CD1c-positive myeloid dendritic cell (primary cell): ENCODE data around the gene XAGE2.

Source experiments
- DNase-seq: peaks from one replicate; pipeline ENCODE4 v3.0.0-alpha.2; 2016; ENCODE audit errors: extremely low spot score

Gene XAGE2

DNA sequence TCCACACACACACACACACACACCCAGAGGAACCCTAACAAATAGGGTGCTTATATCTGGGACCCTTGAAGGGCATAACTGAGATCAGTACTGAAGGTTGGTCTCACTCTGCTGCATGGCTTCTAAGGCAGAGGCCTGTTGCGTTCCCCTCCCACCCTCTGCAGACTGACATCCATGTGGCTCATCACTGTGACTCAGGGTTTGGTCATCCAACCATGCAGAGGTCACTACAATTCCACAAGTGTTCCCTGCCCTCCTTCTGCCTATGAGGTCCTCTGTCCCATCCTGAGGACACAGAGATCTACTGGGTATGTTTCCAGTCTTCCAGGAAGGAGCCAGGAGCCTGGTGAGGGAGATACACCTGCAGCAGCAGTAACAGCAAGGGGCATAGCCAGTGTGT, 55.8 kb downstream of the XAGE2 start:
- no peak for DNase-seq
